A549 (cell line): ENCODE results near the gene LBHD2. TPM values are rescaled to one million over a fixed set of nuclear protein-coding genes. Genes with fewer than 3 reads are reported as not detected.
A peak's percentile ranks its signal among the peaks of the same experiment; 100 is the strongest.

Experiments used
- ATAC-seq, 2 experiments: fragments of 200-7000 bp in 1 of 2; fragments of >200 bp in 1 of 2; cut with Nextera tagmentation in 1 of 2; cut with Tn5 transposase in 1 of 2; 3 replicates each; pipeline versions ENCODE4 v1.8.0 to v1.9.1; 2018 to 2020; ENCODE audit warnings: mild to moderate bottlenecking in 1 of 2, moderate library complexity in 1 of 2
- CTCF ChIA-PET: fragments of 300-600 bp; sonication (Branson Sonifier 250); formaldehyde crosslinking; extraction: SDS; loops from one replicate; lab custom pipeline; 2021; ENCODE audit warnings: antibody characterized with exemption, inconsistent platforms; lab: Yijun Ruan, JAX
- POLR2A ChIA-PET: fragments of 350-600 bp; formaldehyde crosslinking; extraction: SDS; loops from one replicate; lab custom pipeline; 2021; ENCODE audit warnings: antibody characterized with exemption, inconsistent platforms; lab: Yijun Ruan, JAX
- DNase-seq, 2 experiments: peaks; one replicate each; pipeline versions ENCODE4 v3.0.0 to v3.0.0-alpha.2; 2011 to 2016; ENCODE audit warnings: low read depth in 1 of 2, low spot score in 1 of 2
- FAIRE-seq: peaks from 2 replicates; lab custom pipeline; 2011; peaks lifted over from hg19 to GRCh38; lab: Jason Lieb, UNC
- H3K27ac ChIP-seq, 2 experiments: fragments of >200 bp; sonication (Bioruptor Twin); formaldehyde crosslinking; 3 replicates each; pipeline ENCODE4 v1.5.1; 2016 to 2017
- H3K4me1 ChIP-seq: fragments of >200 bp; sonication (Bioruptor Twin); formaldehyde crosslinking; 3 replicates; pipeline ENCODE4 v1.6.1; 2016
- H3K4me2 ChIP-seq: fragments of >200 bp; sonication (Bioruptor Twin); formaldehyde crosslinking; 3 replicates; pipeline ENCODE4 v1.6.1; 2016
- H3K4me3 ChIP-seq: fragments of >200 bp; sonication (Bioruptor Twin); formaldehyde crosslinking; 3 replicates; pipeline ENCODE4 v1.5.1; 2016
- H3K9me3 ChIP-seq: fragments of >200 bp; sonication (Bioruptor Twin); formaldehyde crosslinking; 3 replicates; pipeline ENCODE4 v1.6.1; 2016
- CBX2 ChIP-seq: fragments of 200-600 bp; sonication (generic); IDR thresholded peaks from 2 replicates; pipeline ENCODE4 v1.6.1; 2016; ENCODE audit warnings: low read depth, mild to moderate bottlenecking, borderline replicate concordance
- CEBPB ChIP-seq, 2 experiments: fragments of >200 bp in 1 of 2; sonication (Bioruptor Twin) in 1 of 2; formaldehyde crosslinking in 1 of 2; IDR thresholded peaks; 2 replicates each; pipeline ENCODE4 v1.6.1; 2012 to 2016
- CTCF ChIP-seq: fragments of >200 bp; sonication (Bioruptor Twin); formaldehyde crosslinking; IDR thresholded peaks from 3 replicates; pipeline ENCODE4 v1.5.1; 2016
- E2F6 ChIP-seq: IDR thresholded peaks from 2 replicates; pipeline ENCODE4 v1.6.1; 2012; ENCODE audit warnings: low read depth, borderline replicate concordance
- EP300 ChIP-seq, 2 experiments: fragments of >200 bp; sonication (Bioruptor Twin); formaldehyde crosslinking; IDR thresholded peaks; 2 replicates in 1 of 2; 3 replicates in 1 of 2; pipeline ENCODE4 v1.6.1; 2016 to 2017
- FOSL2 ChIP-seq, 2 experiments: fragments of 450-650 bp in 1 of 2; fragments of >200 bp in 1 of 2; sonication (Bioruptor Twin) in 1 of 2; formaldehyde crosslinking; IDR thresholded peaks; 2 replicates each; pipeline versions ENCODE4 v1.5.0 to v1.6.1; 2016 to 2020; ENCODE audit warnings: mild to moderate bottlenecking in 1 of 2, moderate library complexity in 1 of 2
- HDAC2 ChIP-seq: fragments of 200-600 bp; sonication (generic); IDR thresholded peaks from 2 replicates; pipeline ENCODE4 v1.6.1; 2016
- HOXA7 ChIP-seq: fragments of 250-450 bp; sonication (Bioruptor Pico); IDR thresholded peaks from 2 replicates; pipeline ENCODE4 v1.5.0; 2020; ENCODE audit warnings: mild to moderate bottlenecking, moderate library complexity
- JUN ChIP-seq, 2 experiments: fragments of >200 bp; sonication (Bioruptor Twin); formaldehyde crosslinking; IDR thresholded peaks; 2 replicates in 1 of 2; 3 replicates in 1 of 2; pipeline ENCODE4 v1.6.1; 2016 to 2017
- KDM1A ChIP-seq: fragments of 200-600 bp; sonication (generic); IDR thresholded peaks from 2 replicates; pipeline ENCODE4 v1.6.1; 2016; ENCODE audit warnings: low read depth, mild to moderate bottlenecking
- MAZ ChIP-seq: fragments of 150-350 bp; IDR thresholded peaks from 2 replicates; pipeline ENCODE4 v1.6.1; 2014; ENCODE audit warnings: antibody characterized with exemption, low read depth, low read length, borderline replicate concordance
- NPAS2 ChIP-seq: fragments of 250-450 bp; sonication (Bioruptor Pico); IDR thresholded peaks from 2 replicates; pipeline ENCODE4 v1.8.0; 2022; ENCODE audit warnings: mild to moderate bottlenecking, moderate library complexity, borderline replicate concordance
- NR3C1 ChIP-seq: fragments of >200 bp; sonication (Bioruptor Twin); formaldehyde crosslinking; IDR thresholded peaks from 3 replicates; pipeline ENCODE4 v1.6.1; 2017
- PBX3 ChIP-seq: IDR thresholded peaks from 2 replicates; pipeline ENCODE4 v1.6.1; 2012
- RAD21 ChIP-seq, 2 experiments: fragments of >200 bp in 1 of 2; sonication (Bioruptor Twin) in 1 of 2; formaldehyde crosslinking in 1 of 2; IDR thresholded peaks in 1 of 2; conservative IDR thresholded peaks in 1 of 2; 2 replicates in 1 of 2; 3 replicates in 1 of 2; pipeline ENCODE4 v1.6.1; 2012 to 2018; ENCODE audit warnings: inconsistent platforms in 1 of 2
- RFX5 ChIP-seq: fragments of 450-650 bp; IDR thresholded peaks from 2 replicates; pipeline ENCODE4 v1.7.1; 2014; ENCODE audit warnings: antibody characterized with exemption, mild to moderate bottlenecking, moderate library complexity
- RNF2 ChIP-seq: fragments of 200-600 bp; sonication (generic); IDR thresholded peaks from 2 replicates; pipeline ENCODE4 v1.6.1; 2016; ENCODE audit warnings: low read depth, mild to moderate bottlenecking, antibody characterized with exemption, moderate library complexity, borderline replicate concordance
- SMC3 ChIP-seq: fragments of >200 bp; sonication (Bioruptor Twin); formaldehyde crosslinking; IDR thresholded peaks from 3 replicates; pipeline ENCODE4 v1.6.1; 2018; ENCODE audit warnings: inconsistent platforms
- TFCP2L1 ChIP-seq: fragments of 250-450 bp; sonication (Bioruptor Pico); IDR thresholded peaks from 2 replicates; pipeline ENCODE4 v1.5.0; 2021; ENCODE audit warnings: mild to moderate bottlenecking
- TP53 ChIP-seq: fragments of 250-450 bp; sonication (Bioruptor Pico); IDR thresholded peaks from 2 replicates; pipeline ENCODE4 v1.5.0; 2021; ENCODE audit warnings: mild to moderate bottlenecking, moderate library complexity
- ZFP36 ChIP-seq: fragments of 450-650 bp; IDR thresholded peaks from 2 replicates; pipeline ENCODE4 v1.6.1; 2014; ENCODE audit warnings: borderline replicate concordance; ENCODE audit not compliant: partially characterized antibody
- WGBS: methylation state at CpG from one replicate; pipeline ENCODE4 v1.1.6; 2017; ENCODE audit errors: missing lambda C conversion rate; 5-methylcytosine and 5-hydroxymethylcytosine counted together
- polyA plus RNA-seq, 4 experiments: library from polyadenylated mRNA; depleted of rRNA in 3 of 4; stranded (reverse); fragments of >200 nt; fragmentation: RNase III in 1 of 4; extraction: RNeasy Plus Mini Kit Qiagen cat#74134 plus additional on column Dnase treatment in 1 of 4; gene quantifications; 2 replicates in 3 of 4; 3 replicates in 1 of 4; pipeline ENCODE4 v1.2.3, GENCODE V29; 2011 to 2017
- TF ChIP-seq, protein P1 (sequence below): IDR thresholded peaks from 2 replicates; pipeline ENCODE4 v1.6.1; 2012
- TF ChIP-seq, protein P2 (sequence below): fragments of 250-450 bp; sonication (Bioruptor Pico); IDR thresholded peaks from 2 replicates; pipeline ENCODE4 v1.5.0; 2021; ENCODE audit warnings: mild to moderate bottlenecking, moderate library complexity, borderline replicate concordance

The LBHD2 gene
- polyA plus RNA-seq, 2 of the 4 experiments (the other 2 are of a cell fraction): not detected

GRCh38 chr14:103104654-103105452, 20.8 kb downstream of the LBHD2 start:
- peaks cover 74% of the 10 kb centered on the region for H3K4me1 ChIP-seq
- peak overlapping the region; percentile 78 for H3K4me2 ChIP-seq
- H3K4me3 ChIP-seq: peak overlapping the region; percentile 42
- no peak for TF ChIP-seq FOSL2 (IDR thresholded peaks at IDR 0.05)
- no peak for TF ChIP-seq FOSL2 (CRISPR knock-in tag; IDR thresholded peaks at IDR 0.05)
- peak; percentile 28; the same call in 1 of the 2 replicates for TF ChIP-seq TP53 (CRISPR knock-in tag)
- TF ChIP-seq RAD21 (conservative IDR thresholded peaks at IDR 0.05 in 1 of 2, IDR thresholded peaks at IDR 0.05 in 1 of 2): peak; percentile 92 to 98
- TF ChIP-seq HDAC2: no peak
- peak; percentile 97 for TF ChIP-seq SMC3
- TF ChIP-seq KDM1A: no peak
- TF ChIP-seq CTCF: peak; percentile 94
- TF ChIP-seq ZFP36: no peak
- 0 out of 2 replicates have a peak, but pooled peaks have one; percentile 41 for TF ChIP-seq RNF2
- peak; percentile 85; the same call in 1 of the 2 replicates for TF ChIP-seq MAZ
- TF ChIP-seq, protein P1, sequence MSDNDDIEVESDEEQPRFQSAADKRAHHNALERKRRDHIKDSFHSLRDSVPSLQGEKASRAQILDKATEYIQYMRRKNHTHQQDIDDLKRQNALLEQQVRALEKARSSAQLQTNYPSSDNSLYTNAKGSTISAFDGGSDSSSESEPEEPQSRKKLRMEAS: peak; percentile 87
- TF ChIP-seq HOXA7 (CRISPR knock-in tag): no peak
- TF ChIP-seq JUN (IDR thresholded peaks at IDR 0.05): no peak
- no peak for TF ChIP-seq CBX2
- TF ChIP-seq, protein P2, sequence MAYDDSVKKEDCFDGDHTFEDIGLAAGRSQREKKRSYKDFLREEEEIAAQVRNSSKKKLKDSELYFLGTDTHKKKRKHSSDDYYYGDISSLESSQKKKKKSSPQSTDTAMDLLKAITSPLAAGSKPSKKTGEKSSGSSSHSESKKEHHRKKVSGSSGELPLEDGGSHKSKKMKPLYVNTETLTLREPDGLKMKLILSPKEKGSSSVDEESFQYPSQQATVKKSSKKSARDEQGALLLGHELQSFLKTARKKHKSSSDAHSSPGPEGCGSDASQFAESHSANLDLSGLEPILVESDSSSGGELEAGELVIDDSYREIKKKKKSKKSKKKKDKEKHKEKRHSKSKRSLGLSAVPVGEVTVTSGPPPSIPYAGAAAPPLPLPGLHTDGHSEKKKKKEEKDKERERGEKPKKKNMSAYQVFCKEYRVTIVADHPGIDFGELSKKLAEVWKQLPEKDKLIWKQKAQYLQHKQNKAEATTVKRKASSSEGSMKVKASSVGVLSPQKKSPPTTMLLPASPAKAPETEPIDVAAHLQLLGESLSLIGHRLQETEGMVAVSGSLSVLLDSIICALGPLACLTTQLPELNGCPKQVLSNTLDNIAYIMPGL (CRISPR knock-in tag): no peak
- DNase-seq: peak in 1 of 2 experiments; percentile 81
- 21% methylated on average over 49 of the region's 59 CpGs for WGBS
- H3K9me3 ChIP-seq: no peaks in the 10 kb centered on the region
- H3K27ac ChIP-seq: peak overlapping the region; percentile 94
- FAIRE-seq: no peak
- peak; percentile 37 to 71 for ATAC-seq
- CTCF ChIA-PET: interaction anchor here (0.5 to 14.0 kb wide), 75 partner anchors 8 to 748 kb away, joined by 3 to 544 read pairs (median 6); partner anchors contain the start of genes EXOC3L4, LBHD2, TNFAIP2 and TRMT61A
- POLR2A ChIA-PET: interaction anchor here (1.1 to 2.3 kb wide), 9 partner anchors 16 to 230 kb away, joined by 3 to 10 read pairs (median 5); partner anchors contain the start of genes EIF5 and TNFAIP2

- DNase-seq (no peak), ATAC-seq (no peak), FAIRE-seq (no peak)
- Histone ChIP-seq H3K4me1 (peaks cover 74% of the 10 kb centered on the region), H3K9me3 (no peaks in the 10 kb centered on the region), H3K4me3 (no peak overlapping the region), H3K4me2 (peak overlapping the region; percentile 78), H3K27ac (peak overlapping the region; percentile 94)
- POLR2A ChIA-PET: interaction anchor here (1.1 to 1.8 kb wide), 6 partner anchors 18 to 229 kb away, joined by 3 to 8 read pairs (median 4); partner anchors contain the start of gene TNFAIP2
- CTCF ChIA-PET: interaction anchor here (0.7 to 14.0 kb wide), 53 partner anchors 7 to 424 kb away, joined by 3 to 544 read pairs (median 8); partner anchors contain the start of genes EXOC3L4, LBHD2, TNFAIP2 and TRMT61A
- WGBS: 59% methylated on average over 6 of the region's 9 CpGs
- TF ChIP-seq KDM1A: no peak
- TF ChIP-seq NPAS2 (CRISPR knock-in tag): no peak
- peak; percentile 44; the same call in 2 of the 3 replicates for TF ChIP-seq SMC3
- peak; percentile 38 for TF ChIP-seq CTCF
- no peak for TF ChIP-seq NR3C1
- no peak for TF ChIP-seq PBX3
- TF ChIP-seq EP300 (IDR thresholded peaks at IDR 0.05): no peak
- no peak for TF ChIP-seq CEBPB (IDR thresholded peaks at IDR 0.05)
- no peak for TF ChIP-seq TFCP2L1
- no peak for TF ChIP-seq RFX5
- no peak for TF ChIP-seq E2F6
- TF ChIP-seq RAD21 (conservative IDR thresholded peaks at IDR 0.05 in 1 of 2, IDR thresholded peaks at IDR 0.05 in 1 of 2): peak; percentile 40 to 47
- TF ChIP-seq ZFP36: no peak
Measured at GRCh38 chr14:103105580-103106150, 21.7 kb downstream of the LBHD2 start.
